ENCODE results near the gene ESRRA. TPM values are rescaled to one million over a fixed set of nuclear protein-coding genes. Genes with fewer than 3 reads are reported as not detected.
A peak's percentile ranks its signal among the peaks of the same experiment; 100 is the strongest.
"Not testable (repeated sequence)": the region's sequence is repeated elsewhere in the genome, so short reads cannot be mapped to it uniquely, and the experiment has no call there.

The ESRRA gene
- total RNA-seq, 1 donor from 2014 or later: 14.2 TPM

DNA sequence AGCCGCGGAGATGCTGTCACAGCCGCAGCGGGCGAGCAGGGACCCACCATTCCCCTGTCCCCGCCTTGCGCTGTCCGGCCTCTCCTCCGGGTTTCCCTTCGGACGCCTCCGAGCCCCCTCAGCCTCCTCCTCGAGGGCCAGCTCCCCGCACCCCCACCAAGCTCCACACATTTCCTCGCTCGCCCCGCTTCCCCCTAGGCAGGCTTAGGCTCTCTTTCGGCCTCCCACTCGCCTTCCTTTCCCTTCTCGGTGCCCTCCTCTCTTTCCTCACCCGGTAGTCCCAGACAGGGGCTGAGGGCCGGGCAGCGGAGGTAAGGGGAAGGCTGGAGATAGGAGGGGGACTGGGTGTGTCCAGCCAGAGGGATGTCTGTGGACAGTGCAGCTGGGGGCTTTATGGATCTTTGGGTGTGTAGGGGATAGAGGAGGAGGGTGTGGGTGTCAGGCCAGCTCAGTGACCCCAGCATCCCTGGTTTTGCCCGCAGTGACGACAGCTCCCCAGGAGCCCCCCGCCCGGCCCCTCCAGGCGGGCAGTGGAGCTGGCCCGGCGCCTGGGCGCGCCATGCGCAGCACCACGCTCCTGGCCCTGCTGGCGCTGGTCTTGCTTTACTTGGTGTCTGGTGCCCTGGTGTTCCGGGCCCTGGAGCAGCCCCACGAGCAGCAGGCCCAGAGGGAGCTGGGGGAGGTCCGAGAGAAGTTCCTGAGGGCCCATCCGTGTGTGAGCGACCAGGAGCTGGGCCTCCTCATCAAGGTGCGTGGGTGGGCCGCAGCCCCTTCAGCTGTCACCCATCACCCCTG is 12.7 kb upstream of the ESRRA start:
- DNase-seq: no peak

DNA sequence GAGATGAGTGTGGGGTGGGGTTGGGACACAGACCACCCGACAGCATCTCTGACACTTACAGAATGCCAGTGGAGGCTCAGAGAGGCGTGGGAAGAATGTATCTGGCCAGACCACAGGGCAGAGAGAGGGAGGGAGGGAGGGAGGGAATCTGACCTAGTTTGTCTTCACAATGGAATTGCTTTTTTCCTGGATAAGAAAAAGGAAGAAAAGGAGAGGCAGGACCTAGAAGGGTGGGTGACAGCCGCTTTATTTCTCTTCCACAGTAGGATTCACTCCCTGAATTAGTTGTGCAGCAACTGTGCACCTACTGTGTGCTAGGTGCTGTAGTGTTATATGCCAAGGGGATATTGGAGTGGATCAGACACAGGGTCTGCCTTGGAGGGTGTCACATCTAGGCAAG is 10.6 kb upstream of the ESRRA start:
- no peak for DNase-seq

DNA sequence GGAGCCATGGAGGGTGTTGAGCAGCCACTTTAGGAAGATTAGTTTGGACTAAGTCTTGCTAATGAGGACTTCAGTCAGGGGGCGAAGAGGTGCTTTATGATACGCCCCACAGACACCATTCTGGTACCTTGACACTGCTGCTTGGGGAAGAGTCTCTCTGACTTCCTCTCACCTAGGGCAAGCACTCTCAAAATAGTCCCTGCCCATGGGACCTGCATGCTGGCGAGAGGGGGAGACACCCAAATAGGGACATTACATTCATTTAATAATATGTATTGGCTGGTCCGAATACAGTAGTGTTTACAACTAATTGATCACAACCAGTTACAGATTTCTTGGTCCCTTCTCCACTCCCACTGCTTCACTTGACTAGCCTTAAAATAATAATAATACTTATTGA is 9.6 kb upstream of the ESRRA start:
- DNase-seq: no peak

DNA sequence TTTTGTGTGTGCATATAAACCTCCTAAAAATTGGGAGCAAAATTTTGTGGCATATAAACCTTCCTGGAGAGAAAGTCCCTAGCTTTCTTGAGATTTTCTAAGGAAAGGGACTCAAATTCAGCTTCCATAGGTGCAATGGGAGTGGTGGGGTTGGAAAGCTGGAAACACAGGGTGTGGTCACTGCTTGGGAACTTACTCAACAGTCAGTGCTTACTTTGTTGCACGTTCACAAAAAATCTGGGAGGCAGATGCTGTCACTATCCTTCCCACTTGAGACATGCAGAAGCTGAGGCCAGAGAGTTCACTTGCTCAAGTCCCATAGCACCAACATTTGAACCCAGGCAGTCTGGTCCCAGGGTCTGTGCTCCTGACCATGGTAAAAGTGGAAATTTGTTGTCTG is 9.1 kb upstream of the ESRRA start:
- DNase-seq: no peak

DNA sequence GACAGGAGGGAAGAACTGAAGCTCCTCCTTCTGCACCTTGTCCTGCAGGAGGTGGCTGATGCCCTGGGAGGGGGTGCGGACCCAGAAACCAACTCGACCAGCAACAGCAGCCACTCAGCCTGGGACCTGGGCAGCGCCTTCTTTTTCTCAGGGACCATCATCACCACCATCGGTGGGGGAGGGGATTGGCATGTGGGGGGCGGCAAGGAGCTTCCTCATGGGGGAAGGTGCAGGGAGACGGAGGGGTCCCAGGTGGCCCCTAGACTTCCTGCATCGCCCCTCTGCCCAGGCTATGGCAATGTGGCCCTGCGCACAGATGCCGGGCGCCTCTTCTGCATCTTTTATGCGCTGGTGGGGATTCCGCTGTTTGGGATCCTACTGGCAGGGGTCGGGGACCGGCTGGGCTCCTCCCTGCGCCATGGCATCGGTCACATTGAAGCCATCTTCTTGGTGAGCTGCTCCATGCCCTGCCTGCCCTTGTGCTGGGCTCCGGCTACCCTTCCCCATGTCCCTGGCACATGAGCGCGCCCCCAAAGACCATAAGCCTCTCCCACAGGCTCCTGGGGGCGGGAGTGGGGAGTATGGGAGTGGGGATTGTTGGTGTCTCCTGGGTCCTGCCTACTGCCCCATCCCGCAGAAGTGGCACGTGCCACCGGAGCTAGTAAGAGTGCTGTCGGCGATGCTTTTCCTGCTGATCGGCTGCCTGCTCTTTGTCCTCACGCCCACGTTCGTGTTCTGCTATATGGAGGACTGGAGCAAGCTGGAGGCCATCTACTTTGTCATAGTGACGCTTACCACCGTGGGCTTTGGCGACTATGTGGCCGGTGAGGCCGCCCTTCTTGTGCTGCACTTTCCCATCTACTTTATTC is 8.3 kb upstream of the ESRRA start:
- no peak for DNase-seq

DNA sequence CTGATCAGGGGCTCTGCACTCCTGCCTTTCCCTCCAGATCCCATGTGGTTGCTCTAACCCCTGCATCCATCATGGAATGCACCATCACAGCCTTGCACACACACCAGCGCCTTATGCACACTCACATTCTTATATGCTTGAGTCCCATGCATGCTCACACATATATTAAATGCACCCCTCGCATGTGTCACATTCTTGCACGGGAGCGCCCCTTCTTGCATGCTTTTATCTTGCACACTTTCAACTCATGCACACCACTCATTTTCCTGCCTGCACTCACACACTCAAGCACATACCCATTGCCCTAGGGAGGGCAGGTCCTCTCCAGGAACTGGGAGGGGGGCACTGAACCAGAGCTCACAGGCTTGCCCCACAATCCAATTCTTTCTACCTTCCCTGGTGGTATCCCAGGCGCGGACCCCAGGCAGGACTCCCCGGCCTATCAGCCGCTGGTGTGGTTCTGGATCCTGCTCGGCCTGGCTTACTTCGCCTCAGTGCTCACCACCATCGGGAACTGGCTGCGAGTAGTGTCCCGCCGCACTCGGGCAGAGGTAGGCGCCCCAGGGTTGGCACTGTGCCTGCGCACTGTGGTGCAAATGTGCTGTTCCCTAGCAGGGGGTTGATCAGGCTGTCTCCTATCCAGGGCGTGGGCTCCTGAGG is 7.5 kb upstream of the ESRRA start:
- no peak for DNase-seq

DNA sequence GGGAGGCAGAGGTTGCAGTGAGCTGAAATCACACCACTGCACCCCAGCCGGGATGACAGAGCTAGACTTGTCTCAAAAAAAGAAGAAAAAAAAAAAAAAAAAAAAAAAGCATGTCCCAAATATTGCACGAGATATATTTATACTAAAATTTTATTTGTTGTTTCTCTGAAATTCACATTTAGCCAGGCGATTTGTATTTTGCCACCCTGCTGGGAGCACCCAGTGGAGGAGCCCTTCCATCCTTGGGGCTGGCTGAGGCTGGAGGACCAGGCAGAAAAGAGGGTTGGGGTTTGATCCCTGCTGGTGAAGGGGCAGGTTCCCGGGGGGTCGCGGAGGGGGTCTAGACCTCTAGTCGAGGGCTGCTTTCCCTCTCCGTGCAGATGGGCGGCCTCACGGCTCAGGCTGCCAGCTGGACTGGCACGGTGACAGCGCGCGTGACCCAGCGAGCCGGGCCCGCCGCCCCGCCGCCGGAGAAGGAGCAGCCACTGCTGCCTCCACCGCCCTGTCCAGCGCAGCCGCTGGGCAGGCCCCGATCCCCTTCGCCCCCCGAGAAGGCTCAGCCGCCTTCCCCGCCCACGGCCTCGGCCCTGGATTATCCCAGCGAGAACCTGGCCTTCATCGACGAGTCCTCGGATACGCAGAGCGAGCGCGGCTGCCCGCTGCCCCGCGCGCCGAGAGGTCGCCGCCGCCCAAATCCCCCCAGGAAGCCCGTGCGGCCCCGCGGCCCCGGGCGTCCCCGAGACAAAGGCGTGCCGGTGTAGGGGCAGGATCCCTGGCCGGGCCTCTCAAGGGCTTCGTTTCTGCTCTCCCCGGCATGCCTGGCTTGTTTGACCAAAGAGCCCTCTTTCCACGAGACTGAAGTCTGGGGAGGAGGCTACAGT is 6.1 kb upstream of the ESRRA start:
- peak; percentile 47 for DNase-seq

DNA sequence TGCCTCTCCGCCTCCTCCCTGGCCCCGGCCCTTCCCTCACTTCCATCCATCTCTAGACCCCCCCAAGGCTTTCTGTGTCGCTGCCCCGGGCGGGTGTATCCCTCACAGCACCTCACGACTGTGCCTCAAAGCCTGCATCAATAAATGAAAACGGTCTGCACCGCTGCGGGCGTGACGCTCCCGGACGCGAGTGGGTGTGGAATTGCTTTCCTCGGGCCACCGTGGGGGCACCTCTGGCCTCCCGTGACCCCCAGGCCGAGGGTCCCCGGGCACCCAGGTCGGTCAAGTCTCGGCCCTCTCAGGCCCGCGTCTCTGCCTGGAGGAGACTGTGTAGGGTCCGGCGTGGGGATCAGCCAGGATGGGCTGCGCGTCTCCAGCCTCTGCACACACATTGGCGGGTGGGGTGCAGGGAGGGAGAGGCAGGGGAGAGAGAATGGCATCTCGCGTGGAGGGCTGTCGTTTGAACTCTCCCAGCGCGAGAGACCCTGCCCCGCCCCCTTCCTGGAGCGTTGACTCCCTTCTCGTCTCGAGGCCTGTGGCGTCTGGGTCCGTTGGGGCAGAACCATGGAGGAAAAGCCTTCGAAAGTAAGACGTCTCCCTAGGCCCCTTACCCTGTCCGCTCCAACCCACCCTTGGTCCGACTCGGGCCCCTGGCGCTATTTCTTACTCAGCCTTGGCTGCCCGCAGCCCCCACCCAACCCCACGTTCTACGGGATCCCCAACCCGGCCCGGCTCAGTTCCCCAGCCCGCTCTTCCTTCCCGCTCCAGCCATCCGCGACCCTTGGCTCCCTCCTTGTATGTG is 5.3 kb upstream of the ESRRA start, which contains the start of gene CATSPERZ:
Gene CATSPERZ (plus strand): TSS at position 512 of the 802 bp plus-strand sequence. CDS start 53 bp downstream, at position 565.
- DNase-seq: no peak

DNA sequence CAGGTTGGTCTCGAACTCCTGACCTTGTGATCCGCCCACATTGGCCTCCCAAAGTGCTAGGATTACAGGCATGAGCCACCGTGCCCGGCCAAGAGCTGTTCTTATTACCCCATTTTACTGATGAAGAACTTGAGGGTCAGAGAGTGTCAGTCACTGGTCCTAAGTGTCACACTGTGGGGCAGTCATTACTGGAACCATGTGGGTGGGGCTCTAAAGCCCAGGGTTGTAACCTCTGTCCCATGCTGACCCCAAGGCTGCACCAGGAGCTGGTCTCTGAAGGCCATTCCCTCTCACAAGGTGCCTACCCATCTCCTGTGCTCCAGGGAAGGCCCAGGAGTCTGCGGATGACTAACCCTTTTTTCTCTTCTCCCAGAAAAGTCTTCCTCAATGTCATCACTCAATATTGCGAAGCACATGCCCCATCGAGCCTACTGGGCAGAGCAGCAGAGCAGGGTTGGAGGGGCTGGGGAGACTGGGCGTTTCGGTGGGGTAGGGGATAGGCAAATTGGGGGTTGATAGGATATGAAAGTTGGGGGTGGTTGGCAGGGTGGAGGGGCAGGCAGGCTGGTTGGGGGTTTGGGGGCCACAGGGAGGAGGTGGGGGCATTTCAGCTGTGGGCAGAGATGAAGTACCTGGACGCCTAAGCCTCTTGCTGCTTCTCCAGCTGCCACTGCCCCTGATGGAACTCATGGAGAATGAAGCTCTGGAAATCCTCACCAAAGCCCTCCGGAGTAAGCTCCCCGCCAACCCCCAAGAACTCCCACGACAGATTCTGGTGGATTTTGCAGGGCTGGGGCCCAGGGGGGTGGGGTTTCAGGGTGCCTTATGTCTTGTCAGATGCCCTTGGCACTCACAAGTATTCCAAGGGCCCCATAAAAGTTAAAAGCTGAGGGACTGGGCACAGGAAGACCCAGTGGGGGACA is 2.0 kb upstream of the ESRRA start:
- DNase-seq: no peak

DNA sequence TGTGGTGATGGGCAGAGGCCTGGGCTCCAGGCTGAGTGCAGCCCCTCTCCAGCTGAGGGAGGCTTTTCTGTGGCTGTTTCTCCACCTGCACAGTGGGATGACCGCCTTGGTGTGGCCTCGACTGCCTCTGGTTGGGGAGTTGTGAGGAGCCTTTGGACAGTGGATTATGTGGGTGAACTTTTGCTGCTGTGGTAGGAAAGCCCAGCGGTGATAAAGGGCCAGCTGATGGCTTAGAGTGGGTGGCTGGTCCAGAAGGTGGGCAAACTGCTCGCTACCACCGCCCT is 1.4 kb upstream of the ESRRA start:
- no peak for DNase-seq

DNA sequence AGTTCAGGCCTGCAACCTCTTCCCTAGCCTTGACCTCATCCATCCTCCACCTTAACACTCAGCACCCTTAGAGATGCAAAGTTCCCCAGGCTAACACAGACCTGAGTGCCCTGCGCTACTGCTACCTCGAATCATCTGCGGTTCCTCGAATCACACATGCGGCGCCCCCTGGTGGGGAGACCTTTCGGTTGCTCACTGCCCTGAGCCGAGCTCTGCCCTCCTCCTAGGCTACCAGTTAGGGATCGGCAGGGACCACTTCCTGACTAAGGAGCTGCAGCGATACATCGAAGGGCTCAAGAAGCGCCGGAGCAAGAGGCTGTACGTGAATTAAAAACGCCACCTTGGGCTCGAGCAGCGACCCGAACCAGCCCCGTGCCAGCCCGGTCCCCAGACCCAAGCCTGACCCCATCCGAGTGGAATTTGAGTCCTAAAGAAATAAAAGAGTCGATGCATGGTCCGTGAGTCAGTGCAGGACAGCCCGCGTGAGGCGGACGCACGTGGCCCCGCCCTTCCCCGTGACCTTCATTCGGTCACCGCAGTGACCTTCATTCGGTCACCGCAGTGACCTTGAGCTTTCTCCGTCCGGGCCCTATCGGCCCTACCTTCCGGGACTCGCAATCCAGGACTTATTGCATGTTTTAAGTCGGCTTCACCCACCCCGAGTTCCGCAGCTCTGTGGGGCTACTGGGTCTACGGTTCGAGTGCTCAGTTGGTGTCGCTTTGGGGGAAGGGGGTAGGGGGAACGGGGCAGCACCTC is 830 bp upstream of the ESRRA start:
- peak; percentile 81 for DNase-seq

DNA sequence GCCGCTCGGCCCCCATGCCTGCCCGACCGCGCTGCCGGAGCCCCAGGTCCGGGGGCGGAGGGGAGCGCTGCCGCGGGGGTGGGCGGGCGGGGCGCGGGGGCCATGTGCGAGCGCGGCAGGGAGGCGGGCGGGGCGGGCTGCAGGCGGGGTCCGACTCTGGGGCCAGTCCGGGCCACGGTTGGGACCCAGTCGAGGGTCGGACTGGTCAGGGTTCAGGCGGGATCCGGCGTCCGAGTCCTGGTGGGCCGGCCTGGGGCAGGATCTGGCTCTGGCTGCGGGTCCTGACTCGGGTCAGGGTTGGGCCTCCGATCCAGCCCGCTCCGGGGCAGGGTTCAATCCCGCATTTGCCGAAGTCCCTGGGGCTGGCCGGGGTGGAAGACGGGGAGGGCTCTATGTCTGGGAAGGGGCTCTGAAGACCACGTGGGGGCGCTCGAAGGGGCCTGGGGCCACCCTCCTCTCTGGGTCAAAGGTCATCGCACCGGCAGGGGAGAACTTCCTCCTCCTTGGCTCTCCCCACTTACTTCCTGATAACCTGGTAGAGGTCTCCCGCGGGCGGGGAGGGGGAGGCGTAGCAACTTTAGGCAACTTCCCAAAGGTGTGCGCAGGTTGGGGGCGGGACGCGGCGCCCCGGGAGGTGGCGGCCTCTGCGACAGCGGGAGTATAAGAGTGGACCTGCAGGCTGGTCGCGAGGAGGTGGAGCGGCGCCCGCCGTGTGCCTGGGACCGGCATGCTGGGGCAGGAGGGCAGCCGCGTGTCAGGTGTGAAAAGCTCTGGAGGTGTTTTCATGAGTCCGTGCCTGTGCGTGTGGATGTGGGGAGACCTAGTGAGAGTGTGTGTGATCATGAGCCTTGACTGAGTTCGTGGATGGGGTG is 603 bp downstream of the ESRRA start:
- peak; percentile 54 for DNase-seq

DNA sequence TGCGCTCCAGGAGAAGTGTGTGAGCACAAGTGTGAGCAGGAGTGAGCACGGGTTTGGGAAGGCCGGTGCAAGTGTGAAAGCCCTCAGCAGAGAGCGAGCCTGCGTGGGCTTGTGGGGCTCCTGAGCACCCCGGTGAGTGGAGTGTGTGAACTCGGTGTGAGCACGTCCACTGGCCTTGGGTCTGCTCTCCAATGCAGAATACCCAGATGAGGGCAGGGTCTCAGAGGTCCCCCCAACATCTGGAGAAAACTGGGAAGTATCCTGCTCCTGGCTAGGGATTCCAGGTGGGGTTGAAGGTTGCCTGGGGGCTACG is 1.2 kb downstream of the ESRRA start:
- no peak for DNase-seq

DNA sequence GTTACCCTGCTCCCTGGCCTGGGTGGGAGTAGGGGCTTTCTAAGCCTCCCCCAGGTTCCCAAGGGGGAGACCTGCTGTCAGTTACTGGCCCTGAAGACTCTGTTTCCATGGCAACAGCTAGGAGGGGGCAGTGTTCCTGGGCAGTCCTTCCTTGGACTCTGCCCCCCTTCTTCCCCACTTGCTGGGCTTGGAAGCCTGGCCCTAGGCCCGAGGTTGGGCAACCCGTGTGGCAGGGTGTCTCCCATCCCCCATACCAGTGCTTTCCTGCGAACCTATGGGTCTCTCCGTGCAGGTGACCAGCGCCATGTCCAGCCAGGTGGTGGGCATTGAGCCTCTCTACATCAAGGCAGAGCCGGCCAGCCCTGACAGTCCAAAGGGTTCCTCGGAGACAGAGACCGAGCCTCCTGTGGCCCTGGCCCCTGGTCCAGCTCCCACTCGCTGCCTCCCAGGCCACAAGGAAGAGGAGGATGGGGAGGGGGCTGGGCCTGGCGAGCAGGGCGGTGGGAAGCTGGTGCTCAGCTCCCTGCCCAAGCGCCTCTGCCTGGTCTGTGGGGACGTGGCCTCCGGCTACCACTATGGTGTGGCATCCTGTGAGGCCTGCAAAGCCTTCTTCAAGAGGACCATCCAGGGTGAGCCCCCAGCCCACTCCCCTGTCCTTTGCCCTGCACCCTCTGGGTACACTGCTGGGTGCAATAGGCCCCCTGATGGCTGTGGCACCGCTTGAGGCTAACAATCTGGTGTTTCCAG is 1.7 kb downstream of the ESRRA start:
- no peak for DNase-seq

DNA sequence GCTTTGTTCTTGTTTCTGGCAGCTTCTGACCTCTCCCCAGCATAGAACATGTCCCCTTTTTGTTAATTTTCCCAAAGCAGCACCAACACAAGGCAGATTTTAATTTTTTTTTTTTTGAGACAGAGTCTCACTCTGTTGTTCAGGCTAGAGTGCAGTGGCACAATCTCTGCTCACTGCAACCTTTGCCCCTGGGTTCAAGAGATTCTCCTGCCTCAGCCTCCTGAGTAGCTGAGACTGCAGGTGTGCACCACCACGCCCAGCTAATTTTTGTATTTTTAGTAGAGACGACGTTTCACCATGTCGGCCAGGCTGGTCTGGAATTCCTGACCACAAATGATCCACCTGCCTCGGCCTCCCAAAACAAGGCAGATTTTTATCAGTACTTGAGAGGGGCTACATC is 2.5 kb downstream of the ESRRA start:
- DNase-seq: not testable (repeated sequence)

DNA sequence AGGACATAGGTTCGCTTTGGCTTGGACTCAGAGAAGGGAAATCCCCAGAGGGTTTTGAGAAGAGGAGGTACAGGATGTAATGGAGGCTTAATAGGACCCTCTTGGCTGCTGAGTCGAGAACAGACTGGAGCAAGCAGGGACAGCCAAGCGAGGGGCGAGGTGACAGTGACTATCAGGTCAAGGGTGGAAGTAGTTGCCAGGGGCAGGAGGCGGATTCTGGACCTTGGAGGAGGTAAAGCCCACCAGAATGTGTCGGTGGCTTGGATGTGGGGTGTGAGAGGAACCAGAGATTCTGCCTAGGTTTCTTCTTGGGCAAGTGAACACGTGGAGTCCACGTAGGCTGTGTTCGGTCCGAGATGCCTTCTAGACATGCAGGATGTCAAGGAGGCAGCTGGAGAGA is 7.6 kb downstream of the ESRRA start:
- DNase-seq: no peak

DNA sequence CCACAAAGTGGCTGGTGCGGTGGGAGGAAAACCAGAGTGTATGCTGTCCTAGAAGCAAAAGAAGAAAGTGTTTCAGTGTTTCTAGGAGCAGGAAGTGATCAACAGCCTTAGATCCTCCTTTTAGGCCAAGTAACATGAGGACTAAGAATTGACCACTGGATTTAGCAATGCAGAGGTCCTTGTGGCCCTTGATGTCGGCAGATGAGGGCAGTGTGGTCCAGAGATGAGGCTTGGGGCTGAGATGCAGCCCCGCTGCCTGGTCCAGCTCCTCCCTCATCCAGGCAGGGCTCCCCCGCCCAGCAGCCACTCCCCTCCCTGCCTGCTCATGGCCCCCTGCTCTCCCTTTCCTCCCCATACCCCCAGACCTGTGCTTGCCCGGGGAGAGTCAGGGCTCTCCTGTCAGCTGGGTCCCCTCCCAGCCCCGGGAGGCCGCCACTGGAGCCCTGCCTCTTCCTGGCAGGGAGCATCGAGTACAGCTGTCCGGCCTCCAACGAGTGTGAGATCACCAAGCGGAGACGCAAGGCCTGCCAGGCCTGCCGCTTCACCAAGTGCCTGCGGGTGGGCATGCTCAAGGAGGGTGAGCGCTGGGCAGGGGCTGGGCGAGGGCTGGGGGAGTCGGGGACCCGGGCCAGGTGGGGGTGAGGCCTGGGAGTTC is 8.3 kb downstream of the ESRRA start:
- DNase-seq: no peak

Measured in occipital lobe (tissue), 2 donors.